H1 (cell line): Measurements from ENCODE around the gene PRKAG1. TPM values are rescaled to one million over a fixed set of nuclear protein-coding genes. Genes with fewer than 3 reads are reported as not detected.

Source experiments
- CTCF ChIA-PET: fragments of 300-600 bp; sonication (Branson Sonifier 250); formaldehyde crosslinking; loops from one replicate; lab custom pipeline; 2021; ENCODE audit not compliant: partially characterized antibody; lab: Charles Lee
- POLR2A ChIA-PET: fragments of 300-600 bp; sonication (Branson Sonifier 250); formaldehyde crosslinking; loops from one replicate; lab custom pipeline; 2021; ENCODE audit warnings: inconsistent platforms; ENCODE audit not compliant: partially characterized antibody; lab: Charles Lee
- DNase-seq, 2 experiments: peaks; one replicate each; pipeline versions ENCODE4 v3.0.0 to v3.0.0-alpha.2; 2010 to 2022; ENCODE audit warnings: low spot score in 2 of 2, low read depth in 1 of 2, mixed read lengths in 1 of 2
- FAIRE-seq: peaks from 2 replicates; lab custom pipeline; 2011; peaks lifted over from hg19 to GRCh38; lab: Jason Lieb, UNC
- H2AFZ ChIP-seq: 2 replicates; pipeline ENCODE4 v1.8.1; 2012; ENCODE audit warnings: low read length, inconsistent platforms
- H2AK5ac ChIP-seq: 2 replicates; pipeline ENCODE4 v1.6.1; 2013; ENCODE audit warnings: low read depth, low read length
- H2BK120ac ChIP-seq: replicated peaks from 2 replicates; pipeline ENCODE3; 2013; ENCODE audit warnings: low read depth, low read length, inconsistent platforms
- H2BK12ac ChIP-seq: 2 replicates; pipeline ENCODE4 v1.6.1; 2013; ENCODE audit warnings: low read depth, low read length
- H2BK15ac ChIP-seq: 2 replicates; pipeline ENCODE4 v1.6.1; 2013; ENCODE audit warnings: low read length
- H2BK20ac ChIP-seq: 2 replicates; pipeline ENCODE4 v1.6.1; 2013; ENCODE audit warnings: low read length
- H2BK5ac ChIP-seq: 2 replicates; pipeline ENCODE4 v1.6.1; 2013; ENCODE audit warnings: low read depth, low read length
- H3K14ac ChIP-seq: 2 replicates; pipeline ENCODE4 v1.6.1; 2013; ENCODE audit warnings: inconsistent platforms; ENCODE audit not compliant: insufficient read length
- H3K18ac ChIP-seq: 2 replicates; pipeline ENCODE4 v1.6.1; 2013; ENCODE audit warnings: low read length; ENCODE audit errors: extremely low read depth
- H3K23ac ChIP-seq: 2 replicates; pipeline ENCODE4 v1.6.1; 2013; ENCODE audit warnings: inconsistent platforms; ENCODE audit not compliant: insufficient read length
- H3K23me2 ChIP-seq: 2 replicates; pipeline ENCODE4 v1.6.1; 2013; ENCODE audit warnings: low read depth, low read length
- H3K27ac ChIP-seq: 2 replicates; pipeline ENCODE4 v1.6.1; 2011; ENCODE audit warnings: low read depth, low read length, inconsistent platforms
- H3K27me3 ChIP-seq, 4 experiments: replicated peaks in 1 of 4; 1 replicate in 1 of 4; 2 replicates in 3 of 4; pipeline versions ENCODE4 v1.6.1 to v1.8.1; 2011 to 2013; ENCODE audit warnings: low read length in 3 of 4, mild to moderate bottlenecking in 3 of 4, inconsistent platforms in 2 of 4, mixed read lengths in 2 of 4, moderate library complexity in 1 of 4; ENCODE audit not compliant: control insufficient read depth in 3 of 4, insufficient read depth in 3 of 4; ENCODE audit errors: extremely low read depth in 1 of 4
- H3K36me3 ChIP-seq, 4 experiments: 2 replicates each; pipeline versions ENCODE4 v1.6.1 to v1.8.1; 2011 to 2013; ENCODE audit warnings: mild to moderate bottlenecking in 4 of 4, low read length in 3 of 4, moderate library complexity in 2 of 4, control low read depth in 1 of 4, inconsistent platforms in 1 of 4; ENCODE audit not compliant: insufficient read depth in 4 of 4, control insufficient read depth in 2 of 4
- H3K4ac ChIP-seq: replicated peaks from 2 replicates; pipeline ENCODE3; 2013; ENCODE audit warnings: low read length, low read depth, mixed read lengths, inconsistent platforms; ENCODE audit not compliant: insufficient read length
- H3K4me1 ChIP-seq, 4 experiments: replicated peaks in 1 of 4; 1 replicate in 1 of 4; 2 replicates in 3 of 4; pipeline versions ENCODE4 v1.6.1 to v1.8.1; 2011 to 2013; ENCODE audit warnings: low read length in 3 of 4, inconsistent platforms in 2 of 4, mixed read lengths in 1 of 4; ENCODE audit not compliant: insufficient read depth in 4 of 4, control insufficient read depth in 3 of 4
- H3K4me2 ChIP-seq, 2 experiments: 2 replicates each; pipeline versions ENCODE4 v1.6.1 to v1.8.1; 2011 to 2013; ENCODE audit warnings: low read depth in 2 of 2, low read length in 2 of 2, control low read depth in 1 of 2, inconsistent platforms in 1 of 2, mild to moderate bottlenecking in 1 of 2; ENCODE audit not compliant: insufficient read depth in 1 of 2
- H3K4me3 ChIP-seq, 4 experiments: fragments of 200-600, 300-600 bp in 1 of 4; sonication (generic), shearing (Covaris generic), sonication (Bioruptor Twin) in 1 of 4; 2 replicates each; pipeline versions ENCODE4 v1.5.1 to v1.8.1; 2011 to 2016; ENCODE audit warnings: low read length in 4 of 4, low read depth in 3 of 4, control low read depth in 2 of 4, inconsistent platforms in 2 of 4, mild to moderate bottlenecking in 2 of 4, mixed read lengths in 1 of 4, moderate library complexity in 1 of 4; ENCODE audit not compliant: insufficient read depth in 2 of 4; ENCODE audit errors: extremely low read depth in 1 of 4
- H3K56ac ChIP-seq: replicated peaks from 2 replicates; pipeline ENCODE3; 2013; ENCODE audit warnings: low read depth, mild to moderate bottlenecking, mixed read lengths, low read length, inconsistent platforms; ENCODE audit not compliant: insufficient read length
- H3K79me1 ChIP-seq: 2 replicates; pipeline ENCODE4 v1.6.1; 2013; ENCODE audit warnings: low read depth, low read length, control low read depth
- H3K79me2 ChIP-seq, 2 experiments: 2 replicates each; pipeline versions ENCODE4 v1.6.1 to v1.8.1; 2012 to 2013; ENCODE audit warnings: low read length in 2 of 2, mild to moderate bottlenecking in 2 of 2, inconsistent platforms in 1 of 2; ENCODE audit not compliant: insufficient read depth in 2 of 2, control insufficient read depth in 1 of 2
- H3K9ac ChIP-seq, 4 experiments: replicated peaks in 1 of 4; 1 replicate in 1 of 4; 2 replicates in 3 of 4; pipeline versions ENCODE4 v1.6.1 to v1.8.1; 2011 to 2013; ENCODE audit warnings: low read depth in 3 of 4, low read length in 3 of 4, control low read depth in 2 of 4, mild to moderate bottlenecking in 2 of 4, moderate library complexity in 2 of 4, inconsistent platforms in 1 of 4; ENCODE audit errors: extremely low read depth in 1 of 4
- H3K9me3 ChIP-seq, 2 experiments: 2 replicates each; pipeline versions ENCODE4 v1.6.1 to v1.8.1; 2012 to 2013; ENCODE audit warnings: mild to moderate bottlenecking in 2 of 2, moderate library complexity in 2 of 2, control low read depth in 1 of 2, inconsistent platforms in 1 of 2, low read depth in 1 of 2, low read length in 1 of 2, mixed read lengths in 1 of 2; ENCODE audit not compliant: insufficient read depth in 2 of 2
- H4K20me1 ChIP-seq, 2 experiments: replicated peaks in 1 of 2; 2 replicates each; pipeline versions ENCODE3 to v1.8.1; 2011 to 2013; ENCODE audit warnings: inconsistent platforms in 2 of 2, low read length in 2 of 2, mild to moderate bottlenecking in 1 of 2; ENCODE audit not compliant: insufficient read depth in 2 of 2, control insufficient read depth in 1 of 2
- H4K5ac ChIP-seq: 2 replicates; pipeline ENCODE4 v1.6.1; 2013; ENCODE audit warnings: low read length, low read depth, mixed read lengths, inconsistent platforms; ENCODE audit not compliant: insufficient read length
- H4K8ac ChIP-seq: 2 replicates; pipeline ENCODE4 v1.8.0; 2013; ENCODE audit warnings: mild to moderate bottlenecking, moderate library complexity, low read length, inconsistent platforms; ENCODE audit not compliant: insufficient read depth; ENCODE audit errors: extremely low read depth
- H4K91ac ChIP-seq: replicated peaks from 2 replicates; pipeline ENCODE3; 2013; ENCODE audit warnings: low read length, mixed read lengths, inconsistent platforms; ENCODE audit not compliant: insufficient read length
- CBX5 ChIP-seq: fragments of 300-800, 300-1000 bp; sonication (generic); IDR thresholded peaks from 2 replicates; pipeline ENCODE4 v1.7.1; 2016; ENCODE audit warnings: antibody characterized with exemption, low read length, low read depth
- CBX8 ChIP-seq: fragments of 300-800, 300-1000 bp; sonication (generic); IDR thresholded peaks from 2 replicates; pipeline ENCODE4 v1.7.1; 2016; ENCODE audit warnings: low read depth, low read length, borderline replicate concordance
- CEBPB ChIP-seq: IDR thresholded peaks from 2 replicates; pipeline ENCODE4 v1.6.1; 2012; ENCODE audit warnings: low read depth, low read length
- E2F6 ChIP-seq: IDR thresholded peaks from 2 replicates; pipeline ENCODE4 v1.6.1; 2012; ENCODE audit warnings: inconsistent platforms
- JUN ChIP-seq: IDR thresholded peaks from 2 replicates; pipeline ENCODE4 v1.6.1; 2011; ENCODE audit warnings: low read depth, mild to moderate bottlenecking, improper control_type of control experiment, low read length
- POLR2A ChIP-seq, 2 experiments: IDR thresholded peaks; 1 replicate in 1 of 2; 2 replicates in 1 of 2; pipeline ENCODE4 v1.6.1; 2011; ENCODE audit warnings: low read depth in 2 of 2, low read length in 2 of 2, mild to moderate bottlenecking in 2 of 2; ENCODE audit errors: control extremely low read depth in 1 of 2
- POU5F1 ChIP-seq: IDR thresholded peaks from 2 replicates; pipeline ENCODE4 v1.6.1; 2011; ENCODE audit warnings: low read depth, mild to moderate bottlenecking, low read length, moderate library complexity
- RNF2 ChIP-seq: fragments of 200-900, 300-1000 bp; sonication (generic); IDR thresholded peaks from 2 replicates; pipeline ENCODE4 v1.7.1; 2016; ENCODE audit warnings: borderline replicate concordance, low read depth, mild to moderate bottlenecking, antibody characterized with exemption, low read length; ENCODE audit not compliant: poor library complexity, severe bottlenecking; ENCODE audit errors: missing control alignments
- SAP30 ChIP-seq: fragments of 300-600 bp; sonication (generic); IDR thresholded peaks from 2 replicates; pipeline ENCODE4 v1.7.1; 2012; ENCODE audit warnings: low read length, moderate library complexity, mild to moderate bottlenecking, inconsistent platforms; ENCODE audit not compliant: insufficient read depth, insufficient replicate concordance
- SP2 ChIP-seq: IDR thresholded peaks from 2 replicates; pipeline ENCODE4 v1.6.1; 2012; ENCODE audit warnings: mild to moderate bottlenecking, low read length, inconsistent platforms
- SUZ12 ChIP-seq: fragments of 200-600 bp; sonication (generic); IDR thresholded peaks from 2 replicates; pipeline ENCODE4 v1.6.1; 2012; ENCODE audit warnings: mild to moderate bottlenecking, inconsistent platforms, low read length, moderate library complexity, mixed read lengths
- TAF1 ChIP-seq: IDR thresholded peaks from 2 replicates; pipeline ENCODE4 v1.6.1; 2011; ENCODE audit warnings: mild to moderate bottlenecking, low read depth, low read length
- YY1 ChIP-seq: IDR thresholded peaks from 2 replicates; pipeline ENCODE4 v1.6.1; 2011; ENCODE audit warnings: low read depth, mild to moderate bottlenecking, low read length
- ZNF274 ChIP-seq: IDR thresholded peaks from 2 replicates; pipeline ENCODE4 v1.7.0; 2012; ENCODE audit warnings: low read length, borderline replicate concordance; ENCODE audit errors: extremely low read depth
- WGBS, 2 experiments: shearing (Covaris generic) in 1 of 2; methylation state at CpG; one replicate each; pipeline versions ENCODE4 v1.1.6 to v1.1.7; 2013 to 2015; ENCODE audit warnings: low lambda C conversion rate in 2 of 2, mixed read lengths in 2 of 2, inconsistent platforms in 1 of 2, low coverage in 1 of 2, missing lambda C conversion rate in 1 of 2; ENCODE audit not compliant: insufficient replicate concordance in 2 of 2, insufficient coverage in 1 of 2, insufficient read length in 1 of 2; ENCODE audit errors: extremely low coverage in 1 of 2, missing lambda C conversion rate in 1 of 2; 5-methylcytosine and 5-hydroxymethylcytosine counted together
- polyA plus RNA-seq, 7 experiments: library from polyadenylated mRNA; depleted of rRNA in 3 of 7; stranded (reverse) in 5 of 7; unstranded in 2 of 7; fragments of >200 nt in 5 of 7; fragments of 200-250 nt in 2 of 7; gene quantifications; 1 replicate in 5 of 7; 2 replicates in 1 of 7; 4 replicates in 1 of 7; pipeline versions ENCODE4 v1.2.1 to v1.2.3, GENCODE V29; 2011 to 2013; ENCODE audit warnings: missing spikeins in 2 of 7, mixed read lengths in 2 of 7
- total RNA-seq: library from RNA; stranded (reverse); fragmentation: NEBNext Ultra II Directional; extraction: Animal tissue kit (Norgen Biotek cat#: 25700); gene quantifications from 2 replicates; pipeline ENCODE4 v1.2.1, GENCODE V29; 2021

Gene PRKAG1
- total and polyA plus RNA-seq, 2 of the 8 experiments (the other 6 are each of a cell fraction or from before 2014, with no cell fraction given): 38.6 to 57.5 TPM

DNA sequence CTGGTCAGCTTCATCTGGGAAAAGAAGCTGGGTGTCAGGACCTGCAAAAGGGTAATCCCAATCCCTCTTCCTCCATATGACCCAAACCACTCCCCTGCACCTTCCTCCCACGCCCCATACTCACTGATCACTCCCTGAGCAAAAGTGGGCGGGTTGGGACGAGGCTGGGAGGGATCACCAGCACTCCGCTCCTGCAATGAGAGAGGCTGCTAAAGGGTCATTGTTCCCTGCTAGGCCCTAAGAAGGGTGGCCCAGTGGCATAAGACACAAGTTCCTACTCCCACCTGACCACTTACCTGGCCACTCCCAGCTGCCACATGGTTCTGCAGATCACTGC lies 15.7 kb upstream of the PRKAG1 start:
- Histone ChIP-seq H3K9me3 (no peaks in the 10 kb centered on the region), H2BK15ac (no peak overlapping the region), H3K14ac (no peak overlapping the region), H3K23ac (no peak overlapping the region), H3K23me2 (no peaks in the 10 kb centered on the region), H3K79me2 (no peaks in the 10 kb centered on the region), H2BK20ac (no peak overlapping the region), H2BK5ac (no peak overlapping the region), H3K18ac (no peak overlapping the region), H3K27me3 (no peaks in the 10 kb centered on the region), H3K4ac (no peak overlapping the region), H3K4me3 (no peak overlapping the region), H3K4me1 (no peaks in the 10 kb centered on the region), H2AK5ac (no peak overlapping the region), H3K4me2 (no peak overlapping the region), H3K9ac (no peak overlapping the region), H3K79me1 (no peaks in the 10 kb centered on the region; the same call in none of the 2 replicates), H4K8ac (no peak overlapping the region), H3K56ac (no peak overlapping the region), H2AFZ (no peak overlapping the region), H4K5ac (no peak overlapping the region), H3K36me3 (peaks cover 42 to 74% (median 70%) of the 10 kb centered on the region in 4 experiments), H2BK12ac (no peak overlapping the region), H2BK120ac (no peak overlapping the region), H4K91ac (no peak overlapping the region), H3K27ac (no peak overlapping the region), H4K20me1 (peaks cover 9 to 16% of the 10 kb centered on the region in 2 experiments)
- ChIA-PET POLR2A (interaction anchor here (1.0 to 22.2 kb wide), 6 partner anchors 4 to 24 kb away, joined by 3 to 339 read pairs (median 26); partner anchors contain the start of gene KMT2D), CTCF (interaction anchor here (0.7 to 12.2 kb wide), 4 partner anchors 12 to 283 kb away, joined by 3 to 126 read pairs (median 19); partner anchors contain the start of gene PRKAG1)
- DNase-seq (no peak), FAIRE-seq (no peak)
- WGBS, 2 experiments: 94% methylated on average over 4 of the region's 4 CpGs; no CpG with 5 or more reads in 1 of the 2 experiments
- TF ChIP-seq YY1 (no peak), CBX5 (no peak), SAP30 (no peak), POLR2A (IDR thresholded peaks at IDR 0.05; ENCODE audit: control extremely low read depth in 1 of 2, low read depth in 2 of 2, low read length in 2 of 2) (no peak), CEBPB (no peak), POU5F1 (no peak), JUN (no peak), CBX8 (no peak), SUZ12 (no peak), SP2 (no peak), ZNF274 (no peak), TAF1 (no peak), RNF2 (no peak), E2F6 (no peak)
